Superior temporal gyrus (tissue), 1 donor: ENCODE measurements around the gene BRSK1.
"Not testable (repeated sequence)": the region's sequence is repeated elsewhere in the genome, so short reads cannot be mapped to it uniquely, and the experiment has no call there.

ENCODE experiments used
- DNase-seq: peaks from one replicate; pipeline ENCODE4 v3.0.0-alpha.2; 2016; ENCODE audit errors: extremely low spot score

Gene BRSK1

GRCh38 chr19:55328774-55329318 is 45.0 kb downstream of the BRSK1 start:
- not testable (repeated sequence) for DNase-seq

- not testable (repeated sequence) for DNase-seq
Observed at GRCh38 chr19:55329791-55330190, 46.0 kb downstream of the BRSK1 start.

- DNase-seq = no peak
Observed at GRCh38 chr19:55333870-55334269, 50.1 kb downstream of the BRSK1 start.

GRCh38 chr19:55336101-55336500 is 52.3 kb downstream of the BRSK1 start:
- DNase-seq = no peak

GRCh38 chr19:55339105-55339888 is 55.5 kb downstream of the BRSK1 start, which contains the start of gene KMT5C:
TSS of gene KMT5C (plus strand) at chr19:55339876. CDS start at chr19:55341937, 2,061 bp downstream.
- DNase-seq = peak; percentile 100

GRCh38 chr19:55339889-55340783 is 56.3 kb downstream of the BRSK1 start:
- DNase-seq = no peak

GRCh38 chr19:55340784-55341147 is 57.0 kb downstream of the BRSK1 start:
- no peak for DNase-seq

- DNase-seq = peak; percentile 19
Observed at GRCh38 chr19:55341171-55341588, 57.4 kb downstream of the BRSK1 start.

- no peak for DNase-seq
Observed at GRCh38 chr19:55341595-55342531, 58.1 kb downstream of the BRSK1 start.

- peak; percentile 65 for DNase-seq
Observed at GRCh38 chr19:55344444-55344843, 60.6 kb downstream of the BRSK1 start.

- no peak for DNase-seq
Observed at GRCh38 chr19:55345101-55345817, 61.5 kb downstream of the BRSK1 start.

- DNase-seq = no peak
Observed at GRCh38 chr19:55345818-55346724, 62.3 kb downstream of the BRSK1 start.

- DNase-seq = no peak
Observed at GRCh38 chr19:55346725-55347441, 63.1 kb downstream of the BRSK1 start.

- DNase-seq = no peak
Observed at GRCh38 chr19:55347442-55348009, 63.7 kb downstream of the BRSK1 start.

- no peak for DNase-seq
Observed at GRCh38 chr19:55348317-55349034, 64.7 kb downstream of the BRSK1 start.

- DNase-seq = no peak
Observed at GRCh38 chr19:55350620-55351315, 67.0 kb downstream of the BRSK1 start.

GRCh38 chr19:55352040-55352439 is 68.2 kb downstream of the BRSK1 start:
- DNase-seq = no peak
